Progenitor cell of endocrine pancreas (in vitro differentiated cells): ENCODE data around the gene ADAR. TPM values are rescaled to one million over a fixed set of nuclear protein-coding genes. Genes with fewer than 3 reads are reported as not detected.
A peak's percentile ranks its signal among the peaks of the same experiment; 100 is the strongest.

ENCODE experiments used
- DNase-seq: peaks from one replicate; pipeline ENCODE4 v3.0.0; 2021; ENCODE audit warnings: low spot score; ENCODE audit not compliant: unreplicated experiment
- H3K27ac Mint-ChIP-seq: 2 replicates; pipeline ENCODE4 v1.8.0; 2021; ENCODE audit warnings: mild to moderate bottlenecking, moderate library complexity, mixed read lengths
- H3K27me3 Mint-ChIP-seq: 2 replicates; pipeline ENCODE4 v1.8.0; 2021; ENCODE audit warnings: mixed read lengths
- H3K36me3 Mint-ChIP-seq: 2 replicates; pipeline ENCODE4 v1.8.0; 2022; ENCODE audit warnings: mixed read lengths; ENCODE audit not compliant: insufficient read depth
- H3K4me1 Mint-ChIP-seq: 2 replicates; pipeline ENCODE4 v1.8.0; 2021; ENCODE audit warnings: low read depth, mixed read lengths
- H3K4me3 Mint-ChIP-seq: 2 replicates; pipeline ENCODE4 v1.8.0; 2021; ENCODE audit warnings: low read depth, mild to moderate bottlenecking, moderate library complexity, mixed read lengths
- H3K9me3 Mint-ChIP-seq: 2 replicates; pipeline ENCODE4 v1.8.0; 2021; ENCODE audit warnings: low read depth, mixed read lengths
- CTCF ChIP-seq: fragments of 200-600 bp; sonication (generic); IDR thresholded peaks from one replicate; pipeline ENCODE4 v1.5.0; 2021; ENCODE audit warnings: antibody characterized with exemption, mild to moderate bottlenecking; ENCODE audit not compliant: unreplicated experiment
- total RNA-seq: library from RNA; stranded (reverse); gene quantifications from 2 replicates; pipeline ENCODE4 v1.2.1, GENCODE V29; 2021

ADAR gene
- total RNA-seq, 1 donor from 2014 or later: 179 TPM

DNA sequence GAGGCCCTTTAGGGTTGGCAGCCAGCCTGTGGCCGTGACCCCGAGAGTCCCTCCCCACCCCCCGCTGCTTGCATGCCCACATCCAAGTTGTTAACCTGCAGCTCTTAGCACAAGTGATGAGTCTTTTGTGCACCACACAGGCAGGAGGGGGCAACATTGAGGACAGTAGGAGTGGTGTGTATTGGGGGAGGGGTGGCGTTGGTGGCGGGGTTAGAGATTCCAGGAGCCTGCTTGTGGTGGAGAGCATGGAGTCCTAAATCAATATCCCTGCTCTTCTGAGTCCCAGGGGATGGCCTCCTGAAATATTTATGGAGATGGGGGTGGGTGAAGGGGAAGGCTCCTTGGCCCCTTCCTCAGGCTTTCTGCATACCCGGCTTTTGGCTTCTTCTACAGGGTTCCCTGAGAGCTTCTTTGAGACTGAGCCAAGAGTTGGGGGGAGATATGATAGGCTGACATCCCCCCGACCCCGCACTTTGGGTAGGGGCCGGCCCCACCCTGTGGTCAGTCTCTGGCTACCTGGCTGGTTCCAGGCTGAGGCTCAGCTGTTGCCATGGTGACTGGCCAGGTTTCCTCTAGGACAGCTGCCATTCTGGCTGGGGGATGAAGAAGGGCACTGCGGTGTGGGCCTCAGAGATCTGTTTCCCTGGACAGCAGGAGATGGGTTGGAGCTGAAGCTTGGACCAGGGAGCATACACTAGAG is 35.4 kb downstream of the ADAR start:
- no peak for DNase-seq
- TF ChIP-seq CTCF: no peak
- Mint-ChIP-seq H3K27ac (peak overlapping the region; percentile 57), H3K27me3 (peaks cover 25% of the 10 kb centered on the region), H3K4me1 (peaks cover 3% of the 10 kb centered on the region), H3K36me3 (no peaks in the 10 kb centered on the region), H3K9me3 (no peaks in the 10 kb centered on the region), H3K4me3 (no peak overlapping the region)

- peaks cover 30% of the 10 kb centered on the region for H3K27me3 Mint-ChIP-seq
- H3K9me3 Mint-ChIP-seq: no peaks in the 10 kb centered on the region
- no peak overlapping the region for H3K27ac Mint-ChIP-seq
- no peak for TF ChIP-seq CTCF
- H3K4me1 Mint-ChIP-seq: peaks cover 5% of the 10 kb centered on the region
- no peaks in the 10 kb centered on the region for H3K36me3 Mint-ChIP-seq
- no peak overlapping the region for H3K4me3 Mint-ChIP-seq
- DNase-seq: no peak
These were observed 36.1 kb downstream of the ADAR start for GRCh38 chr1:154571964-154572288.

DNA sequence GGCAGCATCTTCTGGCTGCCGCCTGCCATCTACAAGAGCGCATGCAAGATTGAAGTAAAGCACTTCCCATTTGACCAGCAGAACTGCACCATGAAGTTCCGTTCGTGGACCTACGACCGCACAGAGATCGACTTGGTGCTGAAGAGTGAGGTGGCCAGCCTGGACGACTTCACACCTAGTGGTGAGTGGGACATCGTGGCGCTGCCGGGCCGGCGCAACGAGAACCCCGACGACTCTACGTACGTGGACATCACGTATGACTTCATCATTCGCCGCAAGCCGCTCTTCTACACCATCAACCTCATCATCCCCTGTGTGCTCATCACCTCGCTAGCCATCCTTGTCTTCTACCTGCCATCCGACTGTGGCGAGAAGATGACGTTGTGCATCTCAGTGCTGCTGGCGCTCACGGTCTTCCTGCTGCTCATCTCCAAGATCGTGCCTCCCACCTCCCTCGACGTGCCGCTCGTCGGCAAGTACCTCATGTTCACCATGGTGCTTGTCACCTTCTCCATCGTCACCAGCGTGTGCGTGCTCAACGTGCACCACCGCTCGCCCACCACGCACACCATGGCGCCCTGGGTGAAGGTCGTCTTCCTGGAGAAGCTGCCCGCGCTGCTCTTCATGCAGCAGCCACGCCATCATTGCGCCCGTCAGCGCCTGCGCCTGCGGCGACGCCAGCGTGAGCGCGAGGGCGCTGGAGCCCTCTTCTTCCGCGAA is 36.6 kb downstream of the ADAR start:
- H3K27me3 Mint-ChIP-seq: peaks cover 35% of the 10 kb centered on the region
- H3K27ac Mint-ChIP-seq: no peak overlapping the region
- peaks cover 5% of the 10 kb centered on the region for H3K4me1 Mint-ChIP-seq
- no peaks in the 10 kb centered on the region for H3K36me3 Mint-ChIP-seq
- TF ChIP-seq CTCF: no peak
- no peaks in the 10 kb centered on the region for H3K9me3 Mint-ChIP-seq
- peak overlapping the region; percentile 31 for H3K4me3 Mint-ChIP-seq
- no peak for DNase-seq

DNA sequence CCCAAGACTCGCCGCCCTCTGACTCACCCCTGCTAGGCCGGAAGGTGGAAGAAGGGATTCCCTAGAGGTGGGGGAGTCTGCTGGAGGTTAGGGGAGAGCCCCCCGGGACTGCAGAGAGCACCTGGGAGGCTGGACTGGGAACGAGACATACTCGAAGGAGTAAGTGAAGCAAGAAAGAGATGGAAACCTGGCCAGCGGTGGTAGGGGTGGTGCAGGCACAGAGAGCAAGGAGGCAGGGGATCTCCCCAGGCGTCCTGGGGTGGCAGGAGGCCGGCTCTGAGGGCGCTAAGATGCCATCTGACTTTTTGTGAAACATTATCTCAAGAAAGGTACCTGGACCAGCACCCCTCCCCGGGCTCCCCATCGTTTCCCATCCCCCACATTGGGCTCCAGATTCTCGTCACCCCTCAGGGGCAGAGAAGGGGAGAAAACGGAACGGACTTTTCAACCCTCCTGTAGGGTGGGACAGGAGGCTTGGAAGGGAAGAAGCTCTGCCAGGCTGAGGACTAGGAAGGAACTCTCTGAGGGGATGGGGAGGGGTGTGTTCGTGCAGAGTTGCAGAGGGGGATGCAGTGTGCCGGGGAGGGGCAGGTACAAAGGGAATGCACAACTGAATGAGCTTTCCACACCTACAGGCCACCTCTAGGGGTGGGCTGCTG is 39.7 kb downstream of the ADAR start:
- no peak for DNase-seq
- peaks cover 5% of the 10 kb centered on the region for H3K4me1 Mint-ChIP-seq
- no peaks in the 10 kb centered on the region for H3K36me3 Mint-ChIP-seq
- peak overlapping the region; percentile 60 for H3K4me3 Mint-ChIP-seq
- no peak overlapping the region for H3K27ac Mint-ChIP-seq
- no peaks in the 10 kb centered on the region for H3K9me3 Mint-ChIP-seq
- no peak for TF ChIP-seq CTCF
- H3K27me3 Mint-ChIP-seq: peaks cover 40% of the 10 kb centered on the region

DNA sequence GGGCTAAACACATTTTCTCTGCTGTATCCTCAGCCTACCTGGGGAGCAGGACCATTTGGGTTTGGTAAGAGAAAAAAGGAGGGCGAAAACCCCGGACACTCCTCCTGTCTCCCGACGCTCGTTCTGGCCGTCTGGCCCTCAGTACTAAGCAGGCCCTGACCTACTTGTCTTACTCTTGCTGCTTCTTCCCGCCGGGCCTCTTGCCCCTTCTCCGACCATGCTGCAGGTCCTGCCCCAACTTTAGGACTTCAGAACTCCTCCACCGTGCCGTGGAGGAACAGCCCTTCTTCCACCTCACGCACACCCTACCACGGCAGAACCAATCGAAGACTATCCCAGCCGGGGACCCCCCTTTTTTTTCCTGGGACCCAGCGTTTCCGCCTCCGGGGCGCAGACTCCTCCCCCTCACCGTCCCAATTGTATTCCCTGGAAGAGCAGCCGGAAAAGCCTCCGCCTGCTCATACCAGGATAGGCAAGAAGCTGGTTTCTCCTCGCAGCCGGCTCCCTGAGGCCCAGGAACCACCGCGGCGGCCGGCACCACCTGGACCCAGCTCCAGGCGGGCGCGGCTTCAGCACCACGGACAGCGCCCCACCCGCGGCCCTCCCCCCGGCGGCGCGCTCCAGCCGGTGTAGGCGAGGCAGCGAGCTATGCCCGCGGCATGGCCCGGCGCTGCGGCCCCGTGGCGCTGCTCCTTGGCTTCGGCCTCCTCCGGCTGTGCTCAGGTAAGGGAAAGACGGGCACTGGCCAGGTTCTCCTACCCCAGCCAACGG is 40.4 kb downstream of the ADAR start, which contains the start of gene CHRNB2:
Gene CHRNB2 (plus strand): TSS at position 393 of the 771 bp plus-strand sequence. CDS start 267 bp downstream, at position 660.
- Mint-ChIP-seq H3K27me3 (peaks cover 39% of the 10 kb centered on the region), H3K36me3 (no peaks in the 10 kb centered on the region), H3K4me1 (peaks cover 5% of the 10 kb centered on the region), H3K27ac (no peak within 1 kb of the TSS), H3K9me3 (no peaks in the 10 kb centered on the region), H3K4me3 (peak within 1 kb of the TSS; percentile 73)
- TF ChIP-seq CTCF: no peak
- DNase-seq: peak; percentile 87
